Natural killer cell (primary cell): ENCODE measurements around the gene GRHL1. TPM values are rescaled to one million over a fixed set of nuclear protein-coding genes. Genes with fewer than 3 reads are reported as not detected.

Source experiments
- ATAC-seq, 3 donors: fragments of 150-1000 bp in 2 of 3; fragments of 200-7000 bp in 1 of 3; cut with Tn5 transposase; 1 replicate in 1 of 3; 2 replicates in 2 of 3; pipeline ENCODE4 v1.10.0; 2021; ENCODE audit warnings: mild to moderate bottlenecking in 2 of 3, moderate library complexity in 2 of 3
- DNase-seq, 2 donors: peaks; one replicate each; pipeline versions ENCODE4 v3.0.0 to v3.0.0-alpha.2; 2013 to 2021; ENCODE audit warnings: mixed read lengths in 1 of 2
- H3K27ac ChIP-seq: one replicate; pipeline ENCODE4 v1.5.1; 2013; ENCODE audit warnings: mild to moderate bottlenecking, low read length
- H3K27me3 ChIP-seq: one replicate; pipeline ENCODE4 v1.6.1; 2013; ENCODE audit warnings: low read length; ENCODE audit not compliant: control insufficient read depth, insufficient read depth
- H3K36me3 ChIP-seq: one replicate; pipeline ENCODE4 v1.6.1; 2013; ENCODE audit warnings: low read length; ENCODE audit not compliant: control insufficient read depth, insufficient read depth
- H3K4me1 ChIP-seq: one replicate; pipeline ENCODE4 v1.6.1; 2013; ENCODE audit warnings: low read length; ENCODE audit not compliant: control insufficient read depth, insufficient read depth
- H3K4me3 ChIP-seq: one replicate; pipeline ENCODE4 v1.5.1; 2013; ENCODE audit warnings: low read length
- H3K9me3 ChIP-seq: one replicate; pipeline ENCODE4 v1.6.1; 2013; ENCODE audit warnings: low read length; ENCODE audit not compliant: control insufficient read depth, insufficient read depth
- H3K27ac Mint-ChIP-seq, 2 donors: one replicate each; pipeline ENCODE4 v1.8.0; 2022; ENCODE audit warnings: mild to moderate bottlenecking in 2 of 2, mixed read lengths in 2 of 2, moderate library complexity in 1 of 2
- H3K27me3 Mint-ChIP-seq, 2 donors: one replicate each; pipeline ENCODE4 v1.8.0; 2022; ENCODE audit warnings: low read depth in 2 of 2, mixed read lengths in 2 of 2
- H3K36me3 Mint-ChIP-seq: one replicate; pipeline ENCODE4 v1.8.0; 2022; ENCODE audit warnings: mixed read lengths
- H3K4me1 Mint-ChIP-seq, 2 donors: one replicate each; pipeline ENCODE4 v1.8.0; 2022; ENCODE audit warnings: mixed read lengths in 2 of 2
- H3K4me3 Mint-ChIP-seq: one replicate; pipeline ENCODE4 v1.8.0; 2022; ENCODE audit warnings: mild to moderate bottlenecking, moderate library complexity, mixed read lengths
- H3K9me3 Mint-ChIP-seq, 2 donors: one replicate each; pipeline ENCODE4 v1.8.0; 2022; ENCODE audit warnings: mixed read lengths in 2 of 2
- WGBS: methylation state at CpG from one replicate; pipeline ENCODE4 v1.1.7; 2013; ENCODE audit warnings: missing lambda C conversion rate; ENCODE audit not compliant: insufficient coverage; 5-methylcytosine and 5-hydroxymethylcytosine counted together
- intact Hi-C: fragments of 100-400 bp; cut with micrococcal nuclease; formaldehyde crosslinking; loops from one replicate; pipeline ENCODE4 v1.14.2; 2022
- total RNA-seq, 4 donors: library from RNA; stranded (reverse); fragments of 120-200 nt in 1 of 4; gene quantifications; one replicate each; pipeline versions ENCODE4 v1.2.3 to v1.2.4, GENCODE V29; 2013 to 2022
- TF ChIP-seq, protein P1 (sequence below): fragments of 200-600 bp; IDR thresholded peaks from one replicate; pipeline ENCODE4 v1.8.0; 2022; ENCODE audit warnings: antibody characterized with exemption

The GRHL1 gene
- total RNA-seq, 3 donors from 2014 or later (not counting 1 experiment from before 2014, with no cell fraction given) = 1.6 to 3.6 (median 3.2) TPM

DNA sequence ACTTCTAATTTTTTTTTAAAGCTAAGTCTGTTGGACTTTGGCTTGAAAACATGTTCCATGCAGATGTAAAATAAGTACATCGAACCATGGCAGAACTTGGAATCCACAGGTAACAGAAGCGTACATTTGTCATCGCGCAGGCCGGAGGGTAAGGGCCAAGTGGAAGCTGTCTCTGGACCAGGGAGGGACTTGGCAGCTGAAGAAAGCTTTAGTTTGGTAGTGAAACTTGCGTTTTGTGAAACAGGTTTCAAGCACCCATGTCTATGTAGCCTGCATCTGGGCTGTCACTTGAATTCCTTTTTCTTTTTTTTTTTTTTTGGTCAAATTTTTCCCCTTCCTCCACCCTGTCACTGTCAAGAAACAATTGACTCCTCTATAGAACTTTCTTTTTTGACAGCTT lies 20.4 kb downstream of the GRHL1 start:
- peaks cover 4% of the 10 kb centered on the region for H3K4me1 ChIP-seq
- H3K27me3 ChIP-seq = no peaks in the 10 kb centered on the region
- H3K9me3 Mint-ChIP-seq = no peaks in the 10 kb centered on the region
- no peaks in the 10 kb centered on the region for H3K36me3 ChIP-seq
- intact Hi-C loops = no loop called here
- no peaks in the 10 kb centered on the region for H3K27me3 Mint-ChIP-seq
- H3K4me3 Mint-ChIP-seq = no peak overlapping the region
- DNase-seq = no peak
- H3K4me3 ChIP-seq = no peak overlapping the region
- TF ChIP-seq, protein P1, sequence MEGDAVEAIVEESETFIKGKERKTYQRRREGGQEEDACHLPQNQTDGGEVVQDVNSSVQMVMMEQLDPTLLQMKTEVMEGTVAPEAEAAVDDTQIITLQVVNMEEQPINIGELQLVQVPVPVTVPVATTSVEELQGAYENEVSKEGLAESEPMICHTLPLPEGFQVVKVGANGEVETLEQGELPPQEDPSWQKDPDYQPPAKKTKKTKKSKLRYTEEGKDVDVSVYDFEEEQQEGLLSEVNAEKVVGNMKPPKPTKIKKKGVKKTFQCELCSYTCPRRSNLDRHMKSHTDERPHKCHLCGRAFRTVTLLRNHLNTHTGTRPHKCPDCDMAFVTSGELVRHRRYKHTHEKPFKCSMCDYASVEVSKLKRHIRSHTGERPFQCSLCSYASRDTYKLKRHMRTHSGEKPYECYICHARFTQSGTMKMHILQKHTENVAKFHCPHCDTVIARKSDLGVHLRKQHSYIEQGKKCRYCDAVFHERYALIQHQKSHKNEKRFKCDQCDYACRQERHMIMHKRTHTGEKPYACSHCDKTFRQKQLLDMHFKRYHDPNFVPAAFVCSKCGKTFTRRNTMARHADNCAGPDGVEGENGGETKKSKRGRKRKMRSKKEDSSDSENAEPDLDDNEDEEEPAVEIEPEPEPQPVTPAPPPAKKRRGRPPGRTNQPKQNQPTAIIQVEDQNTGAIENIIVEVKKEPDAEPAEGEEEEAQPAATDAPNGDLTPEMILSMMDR = no peak
- no peaks in the 10 kb centered on the region for H3K36me3 Mint-ChIP-seq
- no peak for ATAC-seq
- WGBS = 97% methylated on average over 6 of the region's 6 CpGs
- H3K4me1 Mint-ChIP-seq = peaks cover 0 to 4% of the 10 kb centered on the region in 2 donors
- no peak overlapping the region for H3K27ac Mint-ChIP-seq
- no peak overlapping the region for H3K27ac ChIP-seq
- H3K9me3 ChIP-seq = no peaks in the 10 kb centered on the region

DNA sequence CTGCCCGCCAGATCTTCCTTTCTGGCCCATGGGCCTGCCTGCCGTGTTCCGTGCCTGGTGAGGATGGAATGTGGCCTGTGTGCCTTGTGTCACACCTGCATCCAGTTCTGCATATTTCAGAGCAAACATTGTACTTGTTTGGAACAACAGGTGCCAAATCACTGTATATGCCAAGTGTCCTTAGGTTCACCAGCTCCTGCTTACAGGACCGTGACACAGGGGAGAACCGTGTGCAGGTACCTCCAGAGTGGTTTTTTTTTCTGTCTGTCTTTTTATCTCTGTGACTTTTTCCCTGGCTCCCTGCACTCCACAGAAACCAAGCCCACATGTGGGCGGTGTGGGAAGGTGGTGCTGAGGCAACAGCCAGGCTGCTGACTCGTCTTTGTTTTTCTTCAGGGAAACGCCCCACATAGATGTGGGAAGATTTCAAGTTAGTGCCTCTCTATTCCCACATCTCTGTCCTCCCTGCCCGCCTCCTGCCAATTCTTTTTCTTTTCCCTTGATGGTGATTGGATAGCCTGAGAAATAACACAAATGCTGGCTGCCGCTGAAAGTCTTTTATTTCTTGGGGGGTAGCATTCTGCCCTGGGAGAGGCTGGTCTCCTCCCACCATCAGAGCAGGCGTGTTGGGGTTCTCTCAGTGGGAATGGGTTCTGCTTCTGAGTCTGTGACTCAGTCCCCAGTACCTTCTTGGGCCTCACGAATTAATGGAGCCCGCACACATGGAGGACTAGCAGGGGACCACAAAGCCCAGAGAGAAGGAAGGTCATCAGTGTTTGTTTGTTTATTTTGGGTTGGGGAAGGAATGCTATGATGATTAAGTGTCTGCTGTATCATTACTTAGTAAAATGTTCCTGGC lies 21.4 kb downstream of the GRHL1 start:
- peaks cover 0 to 2% of the 10 kb centered on the region in 2 donors for H3K27me3 Mint-ChIP-seq
- no peak overlapping the region for H3K27ac ChIP-seq

DNA sequence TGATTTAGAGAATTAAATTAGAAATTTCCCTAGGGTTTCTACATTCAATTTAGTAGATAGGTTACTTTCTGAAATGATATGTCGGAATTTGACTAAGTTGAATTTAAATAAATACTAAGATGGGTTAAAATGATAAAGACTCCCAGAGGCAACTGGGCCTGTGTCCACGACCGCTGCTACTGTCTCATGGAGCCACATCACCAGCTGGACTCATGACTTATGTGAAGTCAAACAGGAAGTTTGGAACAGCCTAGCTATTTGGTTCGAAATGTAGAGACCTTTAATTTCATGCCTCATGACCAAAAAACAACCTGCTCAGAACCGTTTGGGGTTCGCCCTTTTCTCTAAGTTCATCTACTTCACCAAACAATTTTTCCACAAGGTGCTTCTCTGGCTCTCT lies 22.2 kb downstream of the GRHL1 start:
- Mint-ChIP-seq H3K36me3 (no peaks in the 10 kb centered on the region), H3K9me3 (no peaks in the 10 kb centered on the region), H3K27me3 (peaks cover 0 to 8% of the 10 kb centered on the region in 2 donors), H3K27ac (no peak overlapping the region), H3K4me3 (no peak overlapping the region), H3K4me1 (no peaks in the 10 kb centered on the region)
- 87% methylated on average over 5 of the region's 6 CpGs for WGBS
- ATAC-seq (no peak), DNase-seq (no peak)
- Histone ChIP-seq H3K27me3 (no peaks in the 10 kb centered on the region), H3K4me1 (no peaks in the 10 kb centered on the region), H3K36me3 (no peaks in the 10 kb centered on the region), H3K4me3 (no peak overlapping the region), H3K9me3 (no peaks in the 10 kb centered on the region), H3K27ac (no peak overlapping the region)
- TF ChIP-seq, protein P1 = no peak
- intact Hi-C loops = no loop called here

More for the DNA sequence above, 21.4 kb downstream of the GRHL1 start:
- no peaks in the 10 kb centered on the region for H3K4me1 ChIP-seq
- no peak overlapping the region for H3K4me3 ChIP-seq
- ATAC-seq (no peak), DNase-seq (no peak)
- no peaks in the 10 kb centered on the region for H3K27me3 ChIP-seq
- Mint-ChIP-seq H3K27ac (no peak overlapping the region), H3K9me3 (no peaks in the 10 kb centered on the region), H3K4me1 (peaks cover 0 to 4% of the 10 kb centered on the region in 2 donors), H3K4me3 (no peak overlapping the region), H3K36me3 (no peaks in the 10 kb centered on the region)
- H3K36me3 ChIP-seq = no peaks in the 10 kb centered on the region
- TF ChIP-seq, protein P1 = no peak
- intact Hi-C loops = no loop called here
- 89% methylated on average over 9 of the region's 13 CpGs for WGBS
- no peaks in the 10 kb centered on the region for H3K9me3 ChIP-seq
